ENCODE results near the gene DST. TPM values are rescaled to one million over a fixed set of nuclear protein-coding genes. Genes with fewer than 3 reads are reported as not detected.

DST gene
- total RNA-seq, 2 experiments from 2014 or later, result 5.7 to 6.2 TPM

- Mint-ChIP-seq H3K9me3 (no peaks in the 10 kb centered on the region), H3K27ac (no peak overlapping the region), H3K27me3 (no peaks in the 10 kb centered on the region), H3K36me3 (no peaks in the 10 kb centered on the region), H3K4me1 (ENCODE audit: low read depth) (no peaks in the 10 kb centered on the region), H3K4me3 (no peak overlapping the region)
- ChIA-PET CTCF (no interaction called here), POLR2A (no interaction called here)
- DNase-seq, result no peak
- intact Hi-C loops (cut with micrococcal nuclease), result no loop called here
These were observed 117.6 kb downstream of the DST start for GRCh38 chr6:56524891-56525703.

GRCh38 chr6:56522495-56523270 lies 120.0 kb downstream of the DST start:
- H3K4me1 Mint-ChIP-seq (ENCODE audit: low read depth), result no peaks in the 10 kb centered on the region
- no peaks in the 10 kb centered on the region for H3K27me3 Mint-ChIP-seq
- intact Hi-C loops (cut with micrococcal nuclease), result no loop called here
- H3K27ac Mint-ChIP-seq, result no peak overlapping the region
- H3K9me3 Mint-ChIP-seq, result no peaks in the 10 kb centered on the region
- POLR2A ChIA-PET, result no interaction called here
- no peak for DNase-seq
- no peak overlapping the region for H3K4me3 Mint-ChIP-seq
- CTCF ChIA-PET, result no interaction called here
- no peaks in the 10 kb centered on the region for H3K36me3 Mint-ChIP-seq

GRCh38 chr6:56521976-56522375 lies 120.7 kb downstream of the DST start:
- Mint-ChIP-seq H3K36me3 (no peaks in the 10 kb centered on the region), H3K27ac (no peak overlapping the region), H3K9me3 (no peaks in the 10 kb centered on the region), H3K4me3 (no peak overlapping the region), H3K27me3 (no peaks in the 10 kb centered on the region), H3K4me1 (ENCODE audit: low read depth) (no peaks in the 10 kb centered on the region)
- ChIA-PET POLR2A (no interaction called here), CTCF (interaction anchor here (0.6 kb wide), 1 partner anchor 44 kb away, joined by 3 read pairs; no protein-coding TSS in a partner anchor)
- intact Hi-C loops (cut with micrococcal nuclease), result no loop called here
- DNase-seq, result no peak

GRCh38 chr6:56521454-56521853 lies 121.2 kb downstream of the DST start:
- no peaks in the 10 kb centered on the region for H3K27me3 Mint-ChIP-seq
- ChIA-PET CTCF (interaction anchor here (0.6 kb wide), 1 partner anchor 45 kb away, joined by 3 read pairs; no protein-coding TSS in a partner anchor), POLR2A (no interaction called here)
- no peaks in the 10 kb centered on the region for H3K36me3 Mint-ChIP-seq
- H3K4me1 Mint-ChIP-seq (ENCODE audit: low read depth), result no peaks in the 10 kb centered on the region
- intact Hi-C loops (cut with micrococcal nuclease), result no loop called here
- DNase-seq, result no peak
- H3K4me3 Mint-ChIP-seq, result no peak overlapping the region
- H3K9me3 Mint-ChIP-seq, result no peaks in the 10 kb centered on the region
- H3K27ac Mint-ChIP-seq, result no peak overlapping the region

GRCh38 chr6:56520218-56520617 lies 122.5 kb downstream of the DST start:
- no peaks in the 10 kb centered on the region for H3K4me1 Mint-ChIP-seq (ENCODE audit: low read depth)
- no peak overlapping the region for H3K4me3 Mint-ChIP-seq
- ChIA-PET POLR2A (no interaction called here), CTCF (no interaction called here)
- H3K36me3 Mint-ChIP-seq, result no peaks in the 10 kb centered on the region
- no peaks in the 10 kb centered on the region for H3K9me3 Mint-ChIP-seq
- H3K27me3 Mint-ChIP-seq, result no peaks in the 10 kb centered on the region
- no peak for DNase-seq
- no peak overlapping the region for H3K27ac Mint-ChIP-seq
- intact Hi-C loops (cut with micrococcal nuclease), result no loop called here

- Mint-ChIP-seq H3K4me3 (no peak overlapping the region), H3K27ac (no peak overlapping the region), H3K36me3 (no peaks in the 10 kb centered on the region), H3K27me3 (no peaks in the 10 kb centered on the region), H3K9me3 (no peaks in the 10 kb centered on the region), H3K4me1 (ENCODE audit: low read depth) (no peaks in the 10 kb centered on the region)
- POLR2A ChIA-PET, result no interaction called here
- CTCF ChIA-PET, result no interaction called here
- intact Hi-C loops (cut with micrococcal nuclease), result no loop called here
- DNase-seq, result no peak
These were observed 123.5 kb downstream of the DST start for GRCh38 chr6:56518995-56519767.

GRCh38 chr6:56517155-56517745 lies 125.4 kb downstream of the DST start:
- Mint-ChIP-seq H3K9me3 (no peaks in the 10 kb centered on the region), H3K4me1 (ENCODE audit: low read depth) (no peaks in the 10 kb centered on the region), H3K36me3 (no peaks in the 10 kb centered on the region), H3K27ac (no peak overlapping the region), H3K4me3 (no peak overlapping the region), H3K27me3 (no peaks in the 10 kb centered on the region)
- ChIA-PET POLR2A (no interaction called here), CTCF (no interaction called here)
- intact Hi-C loops (cut with micrococcal nuclease), result no loop called here
- no peak for DNase-seq

GRCh38 chr6:56516003-56516402 lies 126.7 kb downstream of the DST start:
- no peaks in the 10 kb centered on the region for H3K4me1 Mint-ChIP-seq (ENCODE audit: low read depth)
- intact Hi-C loops (cut with micrococcal nuclease), result no loop called here

GRCh38 chr6:56515081-56515905 lies 127.4 kb downstream of the DST start:
- ChIA-PET CTCF (no interaction called here), POLR2A (no interaction called here)
- Mint-ChIP-seq H3K4me1 (ENCODE audit: low read depth) (no peaks in the 10 kb centered on the region), H3K9me3 (no peaks in the 10 kb centered on the region), H3K4me3 (no peak overlapping the region), H3K27ac (no peak overlapping the region), H3K36me3 (no peaks in the 10 kb centered on the region), H3K27me3 (no peaks in the 10 kb centered on the region)
- intact Hi-C loops (cut with micrococcal nuclease), result no loop called here
- no peak for DNase-seq

More at GRCh38 chr6:56516003-56516402, 126.7 kb downstream of the DST start:
- no peaks in the 10 kb centered on the region for H3K9me3 Mint-ChIP-seq
- no peaks in the 10 kb centered on the region for H3K27me3 Mint-ChIP-seq
- POLR2A ChIA-PET, result no interaction called here
- no peaks in the 10 kb centered on the region for H3K36me3 Mint-ChIP-seq
- H3K27ac Mint-ChIP-seq, result no peak overlapping the region
- no peak for DNase-seq
- no peak overlapping the region for H3K4me3 Mint-ChIP-seq
- CTCF ChIA-PET, result no interaction called here

- Mint-ChIP-seq H3K27ac (no peak overlapping the region), H3K4me1 (ENCODE audit: low read depth) (no peaks in the 10 kb centered on the region), H3K36me3 (no peaks in the 10 kb centered on the region), H3K4me3 (no peak overlapping the region), H3K9me3 (no peaks in the 10 kb centered on the region), H3K27me3 (no peaks in the 10 kb centered on the region)
- CTCF ChIA-PET, result no interaction called here
- no peak for DNase-seq
- intact Hi-C loops (cut with micrococcal nuclease), result no loop called here
- POLR2A ChIA-PET, result no interaction called here
These were observed 128.3 kb downstream of the DST start for GRCh38 chr6:56514395-56514794.

- H3K9me3 Mint-ChIP-seq, result no peaks in the 10 kb centered on the region
- POLR2A ChIA-PET, result no interaction called here
- DNase-seq, result no peak
- intact Hi-C loops (cut with micrococcal nuclease), result no loop called here
- no peak overlapping the region for H3K27ac Mint-ChIP-seq
- H3K27me3 Mint-ChIP-seq, result no peaks in the 10 kb centered on the region
- no peaks in the 10 kb centered on the region for H3K4me1 Mint-ChIP-seq (ENCODE audit: low read depth)
- no peaks in the 10 kb centered on the region for H3K36me3 Mint-ChIP-seq
- no peak overlapping the region for H3K4me3 Mint-ChIP-seq
- CTCF ChIA-PET, result no interaction called here
These were observed 129.1 kb downstream of the DST start for GRCh38 chr6:56513631-56514030.

All from activated CD4-positive, alpha-beta memory T cell treated with anti-CD3 and anti-CD28 coated beads for 36 hours (primary cell).